Activated naive CD8-positive, alpha-beta T cell treated with anti-CD3 and anti-CD28 coated beads, Interleukin-2, amount 10 ng/mL, durations not matched to agents 7 days and 5 days (primary cell): Measurements from ENCODE around the gene PLA2R1. TPM values are rescaled to one million over a fixed set of nuclear protein-coding genes. Genes with fewer than 3 reads are reported as not detected.

ENCODE experiments used
- ATAC-seq: fragments of 150-1000 bp; cut with Tn5 transposase; one replicate; pipeline ENCODE4 v1.10.0; 2021; ENCODE audit warnings: low read depth, moderate library complexity
- POLR2A ChIA-PET: fragments of 350-600 bp; sonication (Branson Sonifier 250); formaldehyde crosslinking; loops from one replicate; lab custom pipeline; 2021; ENCODE audit warnings: antibody characterized with exemption; lab: Charles Lee
- DNase-seq: peaks from one replicate; pipeline ENCODE4 v3.0.0; 2021
- H3K27ac Mint-ChIP-seq: one replicate; pipeline ENCODE4 v1.8.0; 2022; ENCODE audit warnings: mild to moderate bottlenecking, mixed read lengths
- H3K27me3 Mint-ChIP-seq: one replicate; pipeline ENCODE4 v1.8.0; 2022; ENCODE audit warnings: mild to moderate bottlenecking, moderate library complexity, mixed read lengths
- H3K36me3 Mint-ChIP-seq: one replicate; pipeline ENCODE4 v1.8.0; 2021; ENCODE audit warnings: mild to moderate bottlenecking, mixed read lengths
- H3K4me1 Mint-ChIP-seq: one replicate; pipeline ENCODE4 v1.8.0; 2021; ENCODE audit warnings: mixed read lengths
- H3K4me3 Mint-ChIP-seq: one replicate; pipeline ENCODE4 v1.8.0; 2022; ENCODE audit warnings: mild to moderate bottlenecking, moderate library complexity, mixed read lengths
- H3K9me3 Mint-ChIP-seq: one replicate; pipeline ENCODE4 v1.8.0; 2021; ENCODE audit warnings: mixed read lengths
- total RNA-seq, 2 experiments: library from RNA; stranded (reverse); gene quantifications; one replicate each; pipeline ENCODE4 v1.2.3, GENCODE V29; 2021

PLA2R1 gene
- total RNA-seq, 2 experiments from 2014 or later: not detected

GRCh38 chr2:160077912-160078810, 15.7 kb upstream of the PLA2R1 start:
- Mint-ChIP-seq H3K27me3 (peaks cover 4% of the 10 kb centered on the region), H3K4me3 (no peak overlapping the region), H3K4me1 (no peaks in the 10 kb centered on the region), H3K9me3 (peaks cover 4% of the 10 kb centered on the region), H3K36me3 (no peaks in the 10 kb centered on the region), H3K27ac (no peak overlapping the region)
- POLR2A ChIA-PET: no interaction called here
- DNase-seq (no peak), ATAC-seq (no peak)

GRCh38 chr2:160076914-160077313, 14.5 kb upstream of the PLA2R1 start:
- H3K36me3 Mint-ChIP-seq: no peaks in the 10 kb centered on the region
- ATAC-seq: no peak

GRCh38 chr2:160076241-160076640, 13.8 kb upstream of the PLA2R1 start:
- POLR2A ChIA-PET: no interaction called here
- Mint-ChIP-seq H3K4me1 (no peaks in the 10 kb centered on the region), H3K27ac (no peak overlapping the region), H3K27me3 (peaks cover 6% of the 10 kb centered on the region), H3K9me3 (peaks cover 1% of the 10 kb centered on the region), H3K4me3 (no peak overlapping the region), H3K36me3 (no peaks in the 10 kb centered on the region)
- DNase-seq (no peak), ATAC-seq (no peak)

More at GRCh38 chr2:160076914-160077313, 14.5 kb upstream of the PLA2R1 start:
- POLR2A ChIA-PET: no interaction called here
- DNase-seq: no peak
- H3K27me3 Mint-ChIP-seq: peaks cover 6% of the 10 kb centered on the region
- H3K4me3 Mint-ChIP-seq: no peak overlapping the region
- H3K9me3 Mint-ChIP-seq: peaks cover 1% of the 10 kb centered on the region
- H3K4me1 Mint-ChIP-seq: no peaks in the 10 kb centered on the region
- H3K27ac Mint-ChIP-seq: no peak overlapping the region

GRCh38 chr2:160075171-160075570, 12.8 kb upstream of the PLA2R1 start:
- Mint-ChIP-seq H3K4me3 (no peak overlapping the region), H3K36me3 (no peaks in the 10 kb centered on the region), H3K4me1 (no peaks in the 10 kb centered on the region), H3K27ac (no peak overlapping the region), H3K9me3 (no peaks in the 10 kb centered on the region), H3K27me3 (peaks cover 10% of the 10 kb centered on the region)
- ATAC-seq (no peak), DNase-seq (no peak)
- POLR2A ChIA-PET: no interaction called here

GRCh38 chr2:160073284-160073888, 11.0 kb upstream of the PLA2R1 start:
- no peak overlapping the region for H3K4me3 Mint-ChIP-seq
- POLR2A ChIA-PET: no interaction called here
- no peak for DNase-seq
- H3K36me3 Mint-ChIP-seq: peaks cover 1% of the 10 kb centered on the region
- no peaks in the 10 kb centered on the region for H3K4me1 Mint-ChIP-seq
- peaks cover 3% of the 10 kb centered on the region for H3K9me3 Mint-ChIP-seq
- ATAC-seq: no peak
- H3K27me3 Mint-ChIP-seq: peaks cover 12% of the 10 kb centered on the region
- H3K27ac Mint-ChIP-seq: no peak overlapping the region

GRCh38 chr2:160068906-160069305, 6.5 kb upstream of the PLA2R1 start:
- Mint-ChIP-seq H3K9me3 (peaks cover 5% of the 10 kb centered on the region), H3K27me3 (peaks cover 21% of the 10 kb centered on the region), H3K36me3 (peaks cover 1% of the 10 kb centered on the region), H3K4me1 (no peaks in the 10 kb centered on the region), H3K27ac (no peak overlapping the region), H3K4me3 (no peak overlapping the region)
- ATAC-seq (no peak), DNase-seq (no peak)
- POLR2A ChIA-PET: no interaction called here

GRCh38 chr2:160064916-160065315, 2.5 kb upstream of the PLA2R1 start:
- POLR2A ChIA-PET: no interaction called here
- Mint-ChIP-seq H3K4me3 (no peak overlapping the region), H3K36me3 (peaks cover 1% of the 10 kb centered on the region), H3K4me1 (peaks cover 7% of the 10 kb centered on the region), H3K27me3 (peaks cover 35% of the 10 kb centered on the region), H3K9me3 (peaks cover 6% of the 10 kb centered on the region), H3K27ac (no peak overlapping the region)
- no peak for DNase-seq
- no peak for ATAC-seq

GRCh38 chr2:160063879-160064612, 1.6 kb upstream of the PLA2R1 start:
- Mint-ChIP-seq H3K27me3 (peaks cover 37% of the 10 kb centered on the region), H3K9me3 (peaks cover 5% of the 10 kb centered on the region), H3K27ac (no peak overlapping the region), H3K36me3 (peaks cover 1% of the 10 kb centered on the region), H3K4me3 (no peak overlapping the region), H3K4me1 (peaks cover 7% of the 10 kb centered on the region)
- POLR2A ChIA-PET: no interaction called here
- ATAC-seq: no peak
- no peak for DNase-seq

GRCh38 chr2:160063271-160063670, 856 bp upstream of the PLA2R1 start:
- Mint-ChIP-seq H3K4me3 (peak overlapping the region; percentile 70), H3K36me3 (no peaks in the 10 kb centered on the region), H3K27me3 (peaks cover 40% of the 10 kb centered on the region), H3K27ac (no peak overlapping the region), H3K4me1 (peaks cover 7% of the 10 kb centered on the region), H3K9me3 (peaks cover 3% of the 10 kb centered on the region)
- ATAC-seq (no peak), DNase-seq (no peak)
- POLR2A ChIA-PET: no interaction called here

- DNase-seq (no peak), ATAC-seq (no peak)
- H3K9me3 Mint-ChIP-seq: peaks cover 3% of the 10 kb centered on the region
- peaks cover 45% of the 10 kb centered on the region for H3K27me3 Mint-ChIP-seq
- no peak overlapping the region for H3K27ac Mint-ChIP-seq
- POLR2A ChIA-PET: no interaction called here
- H3K4me3 Mint-ChIP-seq: peak overlapping the region; percentile 70
- H3K4me1 Mint-ChIP-seq: peaks cover 7% of the 10 kb centered on the region
- H3K36me3 Mint-ChIP-seq: no peaks in the 10 kb centered on the region
Observed at GRCh38 chr2:160061944-160062291, 497 bp downstream of the PLA2R1 start.

- ATAC-seq (no peak), DNase-seq (no peak)
- Mint-ChIP-seq H3K4me3 (no peak overlapping the region), H3K9me3 (peaks cover 3% of the 10 kb centered on the region), H3K27me3 (peaks cover 45% of the 10 kb centered on the region), H3K27ac (no peak overlapping the region), H3K4me1 (peaks cover 7% of the 10 kb centered on the region), H3K36me3 (no peaks in the 10 kb centered on the region)
- POLR2A ChIA-PET: no interaction called here
Observed at GRCh38 chr2:160061533-160061932, 882 bp downstream of the PLA2R1 start.

GRCh38 chr2:160060297-160060696, 2.1 kb downstream of the PLA2R1 start:
- DNase-seq (no peak), ATAC-seq (no peak)
- Mint-ChIP-seq H3K27me3 (peaks cover 48% of the 10 kb centered on the region), H3K9me3 (peaks cover 1% of the 10 kb centered on the region), H3K4me1 (peaks cover 7% of the 10 kb centered on the region), H3K4me3 (no peak overlapping the region), H3K36me3 (no peaks in the 10 kb centered on the region), H3K27ac (no peak overlapping the region)
- POLR2A ChIA-PET: no interaction called here

- H3K36me3 Mint-ChIP-seq: no peaks in the 10 kb centered on the region
- no peaks in the 10 kb centered on the region for H3K9me3 Mint-ChIP-seq
- DNase-seq (no peak), ATAC-seq (no peak)
- no peak overlapping the region for H3K27ac Mint-ChIP-seq
- H3K4me3 Mint-ChIP-seq: no peak overlapping the region
- no peaks in the 10 kb centered on the region for H3K4me1 Mint-ChIP-seq
- peaks cover 25% of the 10 kb centered on the region for H3K27me3 Mint-ChIP-seq
- POLR2A ChIA-PET: no interaction called here
Observed at GRCh38 chr2:160057356-160057755, 5.1 kb downstream of the PLA2R1 start.
